ENCODE data around the gene ADAM15. TPM values are rescaled to one million over a fixed set of nuclear protein-coding genes. Genes with fewer than 3 reads are reported as not detected.

ADAM15 gene
- total and polyA plus RNA-seq, 9 donors, result 41.8 to 83.2 (median 65.0) TPM

DNA sequence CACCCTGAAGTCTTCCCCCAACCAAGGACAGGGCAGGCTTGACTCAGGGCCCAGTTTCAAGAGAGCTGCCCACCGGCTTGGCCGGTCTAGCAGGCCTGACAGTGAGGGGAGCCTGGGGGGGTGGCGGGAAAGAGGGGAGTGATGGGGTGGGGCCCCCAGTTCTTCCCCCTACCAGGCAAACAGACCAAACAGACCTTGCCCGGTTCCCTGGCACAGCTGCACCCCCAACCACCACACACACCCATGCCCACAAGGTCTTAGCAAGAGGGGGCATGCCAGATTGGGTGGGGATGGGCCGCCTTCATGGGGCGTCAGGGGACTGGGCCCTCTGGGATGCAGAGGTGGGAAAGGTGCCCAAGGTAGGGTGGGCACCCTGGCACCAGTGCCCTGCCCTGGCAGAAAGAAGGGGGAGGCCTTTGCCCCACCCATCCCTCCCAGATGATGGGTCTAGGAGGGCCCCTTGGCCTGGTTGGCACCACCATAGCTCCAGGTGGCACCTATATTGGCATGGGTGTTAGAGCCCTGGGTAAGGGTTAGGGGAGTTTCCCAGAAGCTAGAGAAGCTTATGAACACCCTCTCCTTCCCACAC lies 39.6 kb upstream of the ADAM15 start:
- no peak overlapping the region for H3K4me3 ChIP-seq (ENCODE audit: low read length)
- H3K9me3 ChIP-seq (replicated peaks; ENCODE audit: control insufficient read depth, low read depth, low read length), result no peaks in the 10 kb centered on the region
- H3K36me3 ChIP-seq (ENCODE audit: control insufficient read depth, insufficient read depth, low read length), result peaks cover 7% of the 10 kb centered on the region
- H3K27me3 ChIP-seq (ENCODE audit: control insufficient read depth, insufficient read depth, low read length), result no peaks in the 10 kb centered on the region
- 93% methylated on average over 2 of the region's 6 CpGs for WGBS (ENCODE audit: insufficient coverage)
- DNase-seq, result no peak
- H3K27ac ChIP-seq (ENCODE audit: low read length), result no peak overlapping the region
- peaks cover 47% of the 10 kb centered on the region for H3K4me1 ChIP-seq (ENCODE audit: control insufficient read depth, insufficient read depth, low read length)

DNA sequence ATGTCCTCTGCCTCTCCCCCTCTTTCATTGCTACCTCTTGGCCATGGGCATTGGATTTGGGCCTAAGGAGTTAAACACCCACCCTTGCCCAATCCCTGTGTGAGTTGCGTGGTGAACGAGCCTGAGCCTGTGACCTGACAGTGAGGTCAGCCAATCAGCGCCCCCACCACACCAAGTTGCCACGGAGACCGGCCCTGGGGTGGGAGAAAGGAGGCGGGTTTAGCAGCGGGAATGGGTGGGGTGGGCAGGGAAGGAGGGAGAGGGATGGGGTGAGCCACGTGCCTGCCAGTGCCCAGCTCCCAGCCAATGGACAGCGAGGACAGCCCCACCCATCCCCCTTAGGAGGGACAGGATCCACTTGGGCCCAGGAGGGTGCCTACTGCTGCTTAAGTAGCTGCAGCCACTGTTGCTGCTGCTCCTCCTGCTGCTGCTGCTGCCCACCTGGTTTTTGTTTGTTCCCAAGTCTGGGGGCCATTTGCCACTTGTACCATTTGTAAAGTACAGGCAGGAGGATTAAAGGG lies 39.0 kb upstream of the ADAM15 start:
- DNase-seq, result no peak
- H3K27me3 ChIP-seq (ENCODE audit: control insufficient read depth, insufficient read depth, low read length), result no peaks in the 10 kb centered on the region
- H3K27ac ChIP-seq (ENCODE audit: low read length), result no peak overlapping the region
- H3K36me3 ChIP-seq (ENCODE audit: control insufficient read depth, insufficient read depth, low read length), result peaks cover 8% of the 10 kb centered on the region
- H3K9me3 ChIP-seq (replicated peaks; ENCODE audit: control insufficient read depth, low read depth, low read length), result no peaks in the 10 kb centered on the region
- no peak overlapping the region for H3K4me3 ChIP-seq (ENCODE audit: low read length)
- peaks cover 46% of the 10 kb centered on the region for H3K4me1 ChIP-seq (ENCODE audit: control insufficient read depth, insufficient read depth, low read length)
- WGBS (ENCODE audit: insufficient coverage), result 50% methylated on average over 1 of the region's 9 CpGs

DNA sequence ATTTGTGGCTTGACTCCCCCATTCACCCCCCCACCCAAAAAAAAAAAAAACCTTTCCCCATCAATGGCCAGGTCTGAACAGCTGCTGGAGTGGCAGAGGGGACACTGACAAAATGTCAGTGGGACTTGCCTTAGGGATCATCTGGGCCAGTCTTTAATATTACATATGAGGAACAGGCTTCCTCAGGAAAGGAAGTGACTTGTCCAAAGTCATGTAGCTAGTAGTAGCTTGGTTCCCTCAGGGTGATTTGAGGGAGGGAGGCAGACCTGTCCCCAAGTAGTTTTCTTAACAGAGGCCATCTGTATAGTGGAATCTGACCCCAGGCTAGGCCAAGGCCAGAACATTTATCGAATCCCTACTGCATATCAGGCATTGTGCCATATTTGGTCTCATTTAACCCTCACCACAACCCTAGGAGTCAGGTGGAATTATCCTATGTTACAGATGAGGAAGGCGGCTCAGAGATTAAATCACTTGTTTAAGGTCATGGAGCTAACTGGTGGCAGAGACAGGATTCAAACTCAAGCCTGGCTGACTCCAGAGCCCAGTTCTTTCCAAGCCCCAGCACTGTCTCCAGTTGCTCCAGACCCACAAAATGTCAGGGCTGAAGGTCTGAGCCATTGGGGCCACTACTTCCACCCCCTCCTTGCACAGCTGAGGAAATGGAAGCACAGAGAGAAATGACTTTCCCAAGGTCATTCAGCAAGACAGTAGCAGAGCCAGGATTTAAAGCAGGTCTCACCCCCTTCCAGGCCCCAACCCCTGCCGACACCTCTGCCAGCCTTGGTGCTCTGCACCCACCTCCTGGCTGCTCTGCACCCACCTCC lies 38.1 kb upstream of the ADAM15 start:
- no peak for DNase-seq
- H3K36me3 ChIP-seq (ENCODE audit: control insufficient read depth, insufficient read depth, low read length), result peaks cover 8% of the 10 kb centered on the region
- H3K4me1 ChIP-seq (ENCODE audit: control insufficient read depth, insufficient read depth, low read length), result peaks cover 43% of the 10 kb centered on the region
- H3K27ac ChIP-seq (ENCODE audit: low read length), result no peak overlapping the region
- H3K4me3 ChIP-seq (ENCODE audit: low read length), result no peak overlapping the region
- no peaks in the 10 kb centered on the region for H3K9me3 ChIP-seq (replicated peaks; ENCODE audit: control insufficient read depth, low read depth, low read length)
- H3K27me3 ChIP-seq (ENCODE audit: control insufficient read depth, insufficient read depth, low read length), result no peaks in the 10 kb centered on the region
- WGBS (ENCODE audit: insufficient coverage), result no CpG with 5 or more reads among the region's 3 CpGs

DNA sequence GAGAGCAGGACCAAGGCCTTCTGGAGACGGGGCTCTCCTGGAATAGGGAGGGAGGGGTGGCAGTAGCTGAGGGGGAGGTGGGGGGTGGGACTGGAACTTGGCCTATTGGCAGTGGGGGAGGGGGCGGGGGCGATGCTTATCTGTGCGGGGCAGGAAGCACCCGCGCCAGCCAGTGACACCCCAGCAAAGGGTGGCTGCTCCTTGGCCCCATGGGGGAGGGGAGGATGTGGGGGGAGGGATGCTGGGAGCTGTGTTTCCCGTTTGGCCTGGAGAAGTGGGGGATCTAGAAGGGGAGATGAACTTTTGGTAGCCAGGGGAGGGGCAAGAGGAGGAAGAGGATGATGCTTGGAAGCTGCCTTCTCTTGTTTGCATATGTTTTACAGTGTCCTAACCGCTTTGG lies 37.5 kb upstream of the ADAM15 start:
- Histone ChIP-seq H3K27me3 (ENCODE audit: control insufficient read depth, insufficient read depth, low read length) (no peaks in the 10 kb centered on the region), H3K9me3 (replicated peaks; ENCODE audit: control insufficient read depth, low read depth, low read length) (no peaks in the 10 kb centered on the region), H3K4me3 (ENCODE audit: low read length) (no peak overlapping the region), H3K4me1 (ENCODE audit: control insufficient read depth, insufficient read depth, low read length) (peaks cover 38% of the 10 kb centered on the region), H3K36me3 (ENCODE audit: control insufficient read depth, insufficient read depth, low read length) (peaks cover 8% of the 10 kb centered on the region), H3K27ac (ENCODE audit: low read length) (no peak overlapping the region)
- DNase-seq, result no peak
- 26% methylated on average over 2 of the region's 8 CpGs for whole genome bisulfite sequencing (ENCODE audit: insufficient coverage)

DNA sequence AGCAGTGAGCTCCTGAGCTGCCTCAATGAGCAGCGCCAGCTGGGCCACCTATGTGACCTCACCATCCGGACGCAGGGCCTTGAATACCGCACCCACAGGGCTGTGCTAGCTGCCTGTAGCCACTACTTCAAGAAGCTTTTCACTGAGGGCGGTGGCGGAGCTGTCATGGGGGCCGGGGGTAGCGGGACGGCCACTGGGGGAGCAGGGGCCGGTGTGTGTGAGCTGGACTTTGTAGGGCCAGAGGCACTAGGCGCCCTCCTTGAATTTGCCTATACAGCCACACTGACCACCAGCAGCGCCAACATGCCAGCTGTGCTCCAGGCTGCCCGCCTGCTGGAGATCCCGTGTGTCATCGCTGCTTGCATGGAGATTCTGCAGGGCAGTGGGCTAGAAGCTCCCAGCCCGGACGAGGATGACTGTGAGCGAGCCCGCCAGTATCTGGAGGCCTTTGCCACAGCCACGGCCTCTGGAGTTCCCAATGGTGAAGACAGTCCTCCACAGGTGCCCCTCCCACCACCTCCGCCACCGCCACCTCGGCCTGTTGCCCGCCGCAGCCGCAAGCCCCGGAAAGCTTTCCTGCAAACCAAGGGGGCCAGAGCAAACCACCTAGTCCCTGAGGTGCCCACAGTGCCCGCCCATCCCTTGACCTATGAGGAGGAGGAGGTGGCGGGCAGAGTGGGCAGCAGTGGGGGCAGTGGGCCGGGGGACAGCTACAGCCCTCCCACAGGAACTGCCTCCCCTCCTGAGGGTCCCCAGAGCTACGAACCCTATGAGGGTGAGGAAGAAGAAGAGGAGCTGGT lies 36.2 kb upstream of the ADAM15 start:
- Histone ChIP-seq H3K9me3 (replicated peaks; ENCODE audit: control insufficient read depth, low read depth, low read length) (no peaks in the 10 kb centered on the region), H3K4me1 (ENCODE audit: control insufficient read depth, insufficient read depth, low read length) (peaks cover 30% of the 10 kb centered on the region), H3K36me3 (ENCODE audit: control insufficient read depth, insufficient read depth, low read length) (peaks cover 8% of the 10 kb centered on the region), H3K27me3 (ENCODE audit: control insufficient read depth, insufficient read depth, low read length) (no peaks in the 10 kb centered on the region), H3K4me3 (ENCODE audit: low read length) (no peak overlapping the region), H3K27ac (ENCODE audit: low read length) (no peak overlapping the region)
- 83% methylated on average over 21 of the region's 31 CpGs for WGBS (ENCODE audit: insufficient coverage)
- no peak for DNase-seq

DNA sequence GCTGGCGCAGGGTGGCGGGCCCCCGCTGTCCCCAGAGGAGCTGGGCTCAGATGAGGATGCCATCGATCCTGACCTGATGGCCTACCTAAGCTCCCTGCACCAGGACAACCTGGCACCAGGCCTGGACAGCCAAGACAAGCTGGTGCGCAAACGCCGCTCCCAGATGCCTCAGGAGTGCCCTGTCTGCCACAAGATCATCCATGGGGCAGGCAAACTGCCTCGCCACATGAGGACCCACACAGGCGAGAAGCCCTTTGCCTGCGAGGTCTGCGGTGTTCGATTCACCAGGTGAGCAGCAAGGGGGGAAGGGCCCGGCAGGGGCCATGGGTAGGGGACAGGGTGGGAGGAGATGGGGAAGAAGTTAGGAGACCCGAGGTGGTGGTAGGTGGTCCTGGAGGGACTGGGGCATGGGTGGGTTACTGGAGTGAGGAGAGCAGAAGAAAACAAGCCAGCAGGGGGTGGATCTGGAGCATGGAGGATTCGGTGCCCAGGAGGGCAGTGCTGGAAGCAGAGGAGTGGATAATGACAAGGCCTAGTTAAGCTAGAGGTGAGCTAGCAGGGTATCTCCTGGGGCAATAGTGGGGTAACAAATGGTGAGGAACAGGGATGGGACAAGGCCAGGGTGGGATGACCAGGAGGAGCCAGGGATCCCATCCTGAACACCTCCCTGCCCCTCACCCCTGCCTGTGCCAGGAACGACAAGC lies 35.4 kb upstream of the ADAM15 start:
- Histone ChIP-seq H3K27ac (ENCODE audit: low read length) (no peak overlapping the region), H3K27me3 (ENCODE audit: control insufficient read depth, insufficient read depth, low read length) (no peaks in the 10 kb centered on the region), H3K4me1 (ENCODE audit: control insufficient read depth, insufficient read depth, low read length) (peaks cover 26% of the 10 kb centered on the region), H3K9me3 (replicated peaks; ENCODE audit: control insufficient read depth, low read depth, low read length) (no peaks in the 10 kb centered on the region), H3K36me3 (ENCODE audit: control insufficient read depth, insufficient read depth, low read length) (peaks cover 8% of the 10 kb centered on the region), H3K4me3 (ENCODE audit: low read length) (no peak overlapping the region)
- WGBS (ENCODE audit: insufficient coverage), result 89% methylated on average over 12 of the region's 16 CpGs
- DNase-seq, result no peak

DNA sequence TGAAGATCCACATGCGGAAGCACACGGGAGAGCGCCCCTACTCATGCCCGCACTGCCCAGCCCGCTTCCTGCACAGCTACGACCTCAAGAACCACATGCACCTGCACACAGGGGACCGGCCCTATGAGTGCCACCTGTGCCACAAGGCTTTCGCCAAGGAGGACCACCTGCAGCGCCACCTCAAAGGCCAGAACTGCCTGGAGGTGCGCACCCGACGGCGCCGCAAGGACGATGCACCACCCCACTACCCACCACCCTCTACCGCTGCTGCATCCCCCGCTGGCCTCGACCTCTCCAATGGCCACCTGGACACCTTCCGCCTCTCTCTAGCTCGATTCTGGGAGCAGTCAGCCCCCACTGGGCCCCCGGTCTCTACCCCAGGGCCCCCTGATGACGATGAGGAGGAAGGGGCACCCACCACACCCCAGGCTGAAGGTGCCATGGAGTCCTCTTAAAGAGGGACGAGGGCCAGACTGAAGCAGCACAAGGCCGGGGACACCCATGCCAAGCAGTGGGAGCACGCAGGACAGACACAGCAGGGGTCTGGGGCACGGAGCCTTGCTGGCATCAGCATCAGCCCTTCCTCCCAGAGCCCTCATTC lies 34.8 kb upstream of the ADAM15 start:
- Histone ChIP-seq H3K27me3 (ENCODE audit: control insufficient read depth, insufficient read depth, low read length) (no peaks in the 10 kb centered on the region), H3K27ac (ENCODE audit: low read length) (no peak overlapping the region), H3K4me3 (ENCODE audit: low read length) (no peak overlapping the region), H3K36me3 (ENCODE audit: control insufficient read depth, insufficient read depth, low read length) (peaks cover 8% of the 10 kb centered on the region), H3K4me1 (ENCODE audit: control insufficient read depth, insufficient read depth, low read length) (peaks cover 20% of the 10 kb centered on the region), H3K9me3 (replicated peaks; ENCODE audit: control insufficient read depth, low read depth, low read length) (no peaks in the 10 kb centered on the region)
- DNase-seq, result no peak
- WGBS (ENCODE audit: insufficient coverage), result 85% methylated on average over 21 of the region's 26 CpGs

DNA sequence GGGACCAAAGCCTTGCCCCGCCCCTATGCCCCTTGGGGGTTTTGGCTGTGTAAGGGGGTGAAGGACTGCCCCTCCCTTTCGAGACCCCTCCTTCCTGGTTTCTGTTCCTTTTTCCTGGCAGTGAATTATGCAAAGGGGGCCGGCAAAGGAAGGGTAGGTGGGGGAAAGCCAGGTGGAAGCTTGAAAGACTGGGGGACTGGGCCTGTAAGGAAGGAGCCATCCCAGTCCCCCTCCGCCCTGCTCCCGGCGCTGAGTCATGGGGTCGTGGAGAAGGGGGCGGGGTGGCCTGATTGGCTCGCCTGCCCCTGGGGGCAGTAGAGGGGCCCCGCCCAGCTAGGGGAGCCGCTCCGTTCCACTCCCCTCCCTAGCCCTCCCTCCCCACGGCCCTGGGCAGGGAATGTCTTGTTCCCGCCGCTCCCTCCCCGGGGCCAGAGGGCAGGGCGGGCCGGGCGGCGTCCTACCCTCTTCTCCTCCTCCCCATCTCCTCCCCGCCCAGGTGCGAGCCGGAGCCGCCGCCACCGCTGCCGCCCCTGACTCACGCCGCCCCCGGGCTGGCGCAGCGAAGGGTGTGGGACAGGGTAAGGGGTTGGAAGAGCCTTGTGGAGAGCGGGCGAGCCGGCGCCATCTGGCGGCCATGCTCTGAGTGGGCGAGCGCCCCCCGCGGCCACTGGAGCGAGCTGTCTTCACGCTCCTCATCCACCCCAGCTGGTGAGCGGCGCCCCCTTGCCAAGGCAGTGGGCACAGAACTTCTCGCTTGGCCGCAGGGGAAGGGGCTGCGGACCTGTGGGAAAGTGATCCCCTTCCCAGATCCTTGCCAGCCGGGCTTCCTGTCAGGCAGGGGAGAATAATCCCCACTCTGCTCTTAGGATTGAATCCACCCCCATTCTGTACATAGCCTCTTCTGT lies 33.8 kb upstream of the ADAM15 start:
- Histone ChIP-seq H3K4me3 (ENCODE audit: low read length) (peak overlapping the region; percentile 47), H3K4me1 (ENCODE audit: control insufficient read depth, insufficient read depth, low read length) (peaks cover 16% of the 10 kb centered on the region), H3K27ac (ENCODE audit: low read length) (peak overlapping the region; percentile 74), H3K36me3 (ENCODE audit: control insufficient read depth, insufficient read depth, low read length) (peaks cover 8% of the 10 kb centered on the region), H3K9me3 (replicated peaks; ENCODE audit: control insufficient read depth, low read depth, low read length) (no peaks in the 10 kb centered on the region), H3K27me3 (ENCODE audit: control insufficient read depth, insufficient read depth, low read length) (no peaks in the 10 kb centered on the region)
- WGBS (ENCODE audit: insufficient coverage), result 3% methylated on average over 11 of the region's 49 CpGs
- DNase-seq, result peak; percentile 94

DNA sequence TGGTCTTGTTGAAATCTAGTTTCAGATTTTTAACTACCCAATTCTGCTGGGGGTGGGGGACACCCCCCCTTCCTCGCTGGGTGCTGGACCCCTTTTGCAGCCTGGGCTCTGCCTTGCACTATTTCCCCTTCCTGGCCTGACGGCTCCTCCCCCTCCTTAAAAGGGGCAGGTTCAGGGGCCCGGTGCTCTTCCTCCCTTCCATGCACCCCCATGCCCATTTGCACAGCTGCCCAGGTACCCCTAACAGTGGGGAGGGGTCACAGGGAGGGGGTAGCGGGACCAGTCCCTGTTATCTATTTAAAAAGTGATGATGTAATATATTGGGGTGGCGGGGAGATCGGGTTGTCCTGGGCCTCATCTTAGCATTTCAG lies 33.2 kb upstream of the ADAM15 start:
- peaks cover 15% of the 10 kb centered on the region for H3K4me1 ChIP-seq (ENCODE audit: control insufficient read depth, insufficient read depth, low read length)

More for the DNA sequence above, 33.2 kb upstream of the ADAM15 start:
- Histone ChIP-seq H3K9me3 (replicated peaks; ENCODE audit: control insufficient read depth, low read depth, low read length) (no peaks in the 10 kb centered on the region), H3K27me3 (ENCODE audit: control insufficient read depth, insufficient read depth, low read length) (no peaks in the 10 kb centered on the region), H3K4me3 (ENCODE audit: low read length) (peak overlapping the region; percentile 47), H3K27ac (ENCODE audit: low read length) (no peak overlapping the region), H3K36me3 (ENCODE audit: control insufficient read depth, insufficient read depth, low read length) (peaks cover 8% of the 10 kb centered on the region)
- DNase-seq, result no peak
- WGBS (ENCODE audit: insufficient coverage), result no CpG with 5 or more reads among the region's 6 CpGs

Measured in muscle of leg (tissue), 11 donors.